Small intestine (tissue), 7 donors: Measurements from ENCODE around the gene NACA. TPM values are rescaled to one million over a fixed set of nuclear protein-coding genes. Genes with fewer than 3 reads are reported as not detected.

Experiments
- DNase-seq, 2 donors: peaks; one replicate each; pipeline versions ENCODE4 v3.0.0 to v3.0.0-alpha.2; 2013
- FAIRE-seq: peaks from 2 replicates; lab custom pipeline; 2012; peaks lifted over from hg19 to GRCh38; lab: Jason Lieb, UNC
- H3K27ac ChIP-seq, 3 donors: one replicate each; pipeline ENCODE4 v1.5.1; 2013; ENCODE audit warnings: low read length in 2 of 3, mild to moderate bottlenecking in 2 of 3, control low read depth in 1 of 3, inconsistent platforms in 1 of 3, low read depth in 1 of 3, moderate library complexity in 1 of 3
- H3K27me3 ChIP-seq, 3 donors: one replicate each; pipeline ENCODE4 v1.6.1; 2013; ENCODE audit warnings: low read length in 3 of 3, inconsistent platforms in 1 of 3; ENCODE audit not compliant: control insufficient read depth in 3 of 3, insufficient read depth in 3 of 3
- H3K36me3 ChIP-seq, 3 donors: one replicate each; pipeline ENCODE4 v1.6.1; 2013; ENCODE audit warnings: low read length in 3 of 3, inconsistent platforms in 1 of 3, low read depth in 1 of 3, mild to moderate bottlenecking in 1 of 3, moderate library complexity in 1 of 3; ENCODE audit not compliant: control insufficient read depth in 3 of 3, insufficient read depth in 2 of 3
- H3K4me1 ChIP-seq, 3 donors: one replicate each; pipeline ENCODE4 v1.6.1; 2013; ENCODE audit warnings: low read length in 2 of 3, inconsistent platforms in 1 of 3, low read depth in 1 of 3, mild to moderate bottlenecking in 1 of 3, moderate library complexity in 1 of 3; ENCODE audit not compliant: control insufficient read depth in 3 of 3, insufficient read depth in 2 of 3
- H3K4me3 ChIP-seq, 3 donors: one replicate each; pipeline ENCODE4 v1.5.1; 2013; ENCODE audit warnings: low read length in 3 of 3, control low read depth in 1 of 3, inconsistent platforms in 1 of 3, low read depth in 1 of 3, mild to moderate bottlenecking in 1 of 3, moderate library complexity in 1 of 3
- H3K9me3 ChIP-seq, 2 donors: one replicate each; pipeline ENCODE4 v1.6.1; 2013; ENCODE audit warnings: low read depth in 1 of 2, low read length in 1 of 2; ENCODE audit not compliant: control insufficient read depth in 2 of 2, insufficient read depth in 1 of 2
- WGBS, 3 donors: extraction: QIAGEN DNeasy Blood & Tissue Kit; methylation state at CpG; one replicate each; pipeline ENCODE4 v1.1.7; 2013; 5-methylcytosine and 5-hydroxymethylcytosine counted together
- polyA plus RNA-seq, 4 donors: library from polyadenylated mRNA; stranded (reverse) in 3 of 4; unstranded in 1 of 4; fragments of 200-250 nt in 3 of 4; fragments of 120-200 nt in 1 of 4; gene quantifications; one replicate each; pipeline versions ENCODE4 v1.2.1 to v1.2.3, GENCODE V29; 2013
- donor health status: healthy with polysubstance abuse.
- donor health status: control.
- donor health status: control.
- donor health status: Bipolar disorder and iron deficiency.
- donor health status: healthy.

Gene NACA
- polyA plus RNA-seq, 4 donors = 1,571 to 2,450 (median 1,843) TPM

DNA sequence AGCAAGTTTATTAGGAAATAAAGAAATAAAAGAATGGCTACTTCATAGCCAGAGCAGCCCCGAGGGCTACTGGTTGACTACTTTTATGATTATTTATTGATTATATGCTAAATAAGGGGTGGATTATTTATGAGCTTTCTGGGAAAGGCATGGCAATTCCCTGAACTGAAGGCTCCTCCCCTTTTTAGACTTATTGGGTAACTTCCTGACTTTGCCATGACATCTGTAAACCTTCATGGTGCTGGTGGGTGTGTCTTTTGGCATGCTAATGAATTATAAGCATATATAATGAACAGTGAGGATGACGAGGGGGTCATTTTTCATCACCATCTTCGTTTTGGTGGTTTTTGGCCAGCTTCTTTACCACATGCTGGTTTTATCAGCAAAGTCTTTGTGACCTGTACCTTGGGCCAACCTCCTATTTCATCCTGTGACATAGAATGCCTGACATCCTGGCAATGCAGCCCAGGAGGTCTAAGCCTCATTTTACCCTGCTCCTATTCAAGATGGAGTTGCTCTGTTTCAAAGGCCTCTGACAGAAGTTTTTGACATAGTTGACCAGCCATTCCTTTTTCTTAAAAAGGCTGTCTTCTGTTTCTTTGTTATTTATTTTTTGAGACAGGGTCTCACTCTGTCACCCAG, 26.0 kb downstream of the NACA start:
- Histone ChIP-seq H3K36me3 (no peaks in the 10 kb centered on the region), H3K27me3 (no peaks in the 10 kb centered on the region), H3K27ac (no peak overlapping the region), H3K4me1 (no peaks in the 10 kb centered on the region), H3K9me3 (no peaks in the 10 kb centered on the region), H3K4me3 (no peak overlapping the region)
- DNase-seq (no peak), FAIRE-seq (no peak)
- WGBS, 3 donors = 61 to 72% (median 63%) methylated on average over 3 of the region's 3 CpGs

DNA sequence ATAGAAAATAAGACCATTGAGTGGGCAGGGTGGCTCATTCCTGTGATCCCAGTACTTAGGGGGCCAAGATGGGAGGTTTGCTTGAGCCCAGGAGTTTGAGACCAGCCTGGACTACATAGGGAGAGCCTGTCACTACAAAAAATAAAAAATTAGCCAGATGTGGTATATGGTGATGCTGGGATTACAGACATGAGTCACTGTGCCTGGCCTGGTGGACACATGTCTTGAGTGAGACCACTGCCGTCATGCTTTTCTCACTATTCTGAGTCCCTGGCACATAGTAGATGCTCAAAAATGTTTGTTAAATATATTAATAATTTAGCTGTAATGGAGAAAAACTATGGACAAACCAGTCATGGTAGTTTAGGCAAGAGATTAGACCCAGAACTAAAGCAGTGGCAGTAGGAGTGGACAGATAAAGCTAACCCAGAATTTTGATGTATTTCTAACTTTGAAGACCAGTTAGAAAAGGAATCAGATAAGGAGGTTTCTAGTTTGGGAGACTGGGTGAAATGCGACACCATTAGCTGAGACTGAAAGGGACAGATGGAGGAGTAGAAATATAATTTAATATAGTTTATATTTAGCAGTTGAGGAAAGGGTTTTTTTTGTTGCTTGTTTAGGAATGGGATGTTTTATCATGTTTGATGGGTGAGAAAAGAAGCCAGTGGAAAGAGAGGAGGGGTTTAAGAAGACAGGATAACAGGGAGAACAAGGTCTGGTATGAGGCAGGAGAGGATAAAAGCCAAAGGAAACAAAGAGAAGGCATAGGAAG, 29.6 kb downstream of the NACA start:
- H3K27me3 ChIP-seq = no peaks in the 10 kb centered on the region
- 73 to 83% (median 82%) methylated on average over 2 of the region's 2 CpGs for WGBS, 3 donors
- FAIRE-seq (no peak), DNase-seq (no peak)
- no peaks in the 10 kb centered on the region for H3K9me3 ChIP-seq
- no peak overlapping the region for H3K4me3 ChIP-seq
- H3K4me1 ChIP-seq = no peaks in the 10 kb centered on the region
- no peaks in the 10 kb centered on the region for H3K36me3 ChIP-seq
- H3K27ac ChIP-seq = no peak overlapping the region

DNA sequence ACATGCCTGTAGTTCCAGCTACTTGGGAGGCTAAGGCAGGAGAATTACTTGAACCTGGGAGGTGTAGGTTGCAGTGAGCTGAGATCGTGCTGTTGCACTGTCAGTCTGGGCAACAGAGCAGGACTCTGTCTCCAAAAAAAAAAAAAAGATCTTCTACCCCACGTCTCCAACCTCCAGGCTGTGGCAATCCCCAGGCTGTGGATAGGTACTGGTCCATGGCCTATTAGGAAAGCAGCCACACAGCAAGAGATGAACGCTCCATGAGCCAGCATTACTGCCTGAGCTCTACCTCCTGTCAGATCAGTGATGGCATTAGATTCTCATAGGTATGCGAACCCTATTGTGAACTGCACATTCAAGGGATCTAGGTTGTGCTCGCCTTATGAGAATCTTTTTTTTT, 30.9 kb downstream of the NACA start:
- H3K36me3 ChIP-seq = no peaks in the 10 kb centered on the region
- no peak overlapping the region for H3K27ac ChIP-seq
- FAIRE-seq (no peak), DNase-seq (no peak)
- WGBS, 3 donors = 85 to 89% (median 86%) methylated on average over 5 of the region's 5 CpGs
- H3K9me3 ChIP-seq = no peaks in the 10 kb centered on the region
- no peaks in the 10 kb centered on the region for H3K27me3 ChIP-seq
- no peak overlapping the region for H3K4me3 ChIP-seq
- peaks cover 0 to 2% (median 0%) of the 10 kb centered on the region in 3 donors for H3K4me1 ChIP-seq

DNA sequence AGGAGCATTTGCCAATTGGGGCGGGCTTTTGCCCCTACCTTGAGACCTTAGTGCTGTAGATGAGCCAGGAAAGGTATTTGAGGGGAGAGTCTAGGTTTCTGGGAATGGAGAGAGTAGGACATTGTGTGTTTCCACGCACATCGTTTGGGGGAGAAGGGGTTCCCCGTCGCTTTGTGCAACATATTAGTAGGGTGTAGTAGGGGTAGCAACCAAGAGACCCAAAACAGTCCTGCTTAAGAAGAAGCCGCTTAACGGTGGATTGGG, 36.3 kb downstream of the NACA start:
- peak overlapping the region; percentile 80 to 98 (median 83) for H3K27ac ChIP-seq
- no peak for DNase-seq
- H3K4me1 ChIP-seq = peaks cover 0 to 4% (median 0%) of the 10 kb centered on the region in 3 donors
- 1 to 2% (median 2%) methylated on average over 7 of the region's 7 CpGs for WGBS, 3 donors
- peak overlapping the region; percentile 43 to 54 (median 50) for H3K4me3 ChIP-seq
- H3K36me3 ChIP-seq = peaks cover 0 to 11% (median 0%) of the 10 kb centered on the region in 3 donors
- FAIRE-seq = no peak
- no peaks in the 10 kb centered on the region for H3K27me3 ChIP-seq
- H3K9me3 ChIP-seq = no peaks in the 10 kb centered on the region

DNA sequence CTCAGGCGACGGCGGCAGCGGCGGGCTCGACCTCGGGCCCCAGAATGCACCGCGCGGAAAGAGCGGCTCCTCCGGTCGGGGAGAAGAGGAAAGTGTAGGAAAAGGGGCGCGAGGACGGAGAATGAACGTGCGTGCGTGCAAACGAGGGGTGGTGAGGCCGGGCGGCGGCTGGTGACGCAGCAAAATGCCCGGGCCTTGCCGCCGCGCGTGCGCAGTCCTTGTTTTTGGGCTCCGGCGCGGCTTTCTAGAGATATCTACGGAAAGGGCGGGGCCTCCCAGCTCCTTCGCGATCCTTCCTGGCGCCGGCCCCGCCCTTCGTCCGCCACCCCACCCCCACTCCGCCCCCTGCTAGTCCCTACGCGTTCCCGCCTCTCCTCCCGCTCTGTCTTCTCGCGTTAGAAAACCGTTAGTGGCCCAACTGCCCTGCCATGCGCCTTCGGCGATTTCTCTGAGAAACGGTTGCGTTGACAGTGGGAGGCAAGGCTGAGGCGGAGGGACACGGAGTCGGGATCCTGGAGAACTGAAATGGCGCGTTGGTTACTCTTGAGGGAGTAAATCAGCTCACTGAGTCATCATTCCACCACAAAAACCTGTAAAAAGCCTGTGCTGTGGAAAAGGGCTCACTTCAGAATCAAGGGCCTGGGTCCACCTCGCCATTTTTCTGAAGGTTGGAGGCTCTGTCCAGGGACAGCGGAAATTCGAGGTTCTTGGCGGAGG, 36.8 kb downstream of the NACA start, which contains the start of gene PTGES3:
Gene PTGES3 (minus strand): TSS at position 156 of the 717 bp plus-strand sequence. CDS start 285 bp downstream, outside the sequence.
- Histone ChIP-seq H3K27ac (peak within 1 kb of the TSS; percentile 96 to 100 (median 98)), H3K27me3 (no peaks in the 10 kb centered on the region), H3K4me3 (peak within 1 kb of the TSS; percentile 85 to 91 (median 91)), H3K36me3 (peaks cover 0 to 13% (median 0%) of the 10 kb centered on the region in 3 donors), H3K9me3 (no peaks in the 10 kb centered on the region), H3K4me1 (peaks cover 0 to 4% (median 0%) of the 10 kb centered on the region in 3 donors)
- FAIRE-seq = no peak
- 0 to 1% (median 1%) methylated on average over 53 to 64 of the region's 64 CpGs for WGBS, 3 donors
- DNase-seq = peak; percentile 99

DNA sequence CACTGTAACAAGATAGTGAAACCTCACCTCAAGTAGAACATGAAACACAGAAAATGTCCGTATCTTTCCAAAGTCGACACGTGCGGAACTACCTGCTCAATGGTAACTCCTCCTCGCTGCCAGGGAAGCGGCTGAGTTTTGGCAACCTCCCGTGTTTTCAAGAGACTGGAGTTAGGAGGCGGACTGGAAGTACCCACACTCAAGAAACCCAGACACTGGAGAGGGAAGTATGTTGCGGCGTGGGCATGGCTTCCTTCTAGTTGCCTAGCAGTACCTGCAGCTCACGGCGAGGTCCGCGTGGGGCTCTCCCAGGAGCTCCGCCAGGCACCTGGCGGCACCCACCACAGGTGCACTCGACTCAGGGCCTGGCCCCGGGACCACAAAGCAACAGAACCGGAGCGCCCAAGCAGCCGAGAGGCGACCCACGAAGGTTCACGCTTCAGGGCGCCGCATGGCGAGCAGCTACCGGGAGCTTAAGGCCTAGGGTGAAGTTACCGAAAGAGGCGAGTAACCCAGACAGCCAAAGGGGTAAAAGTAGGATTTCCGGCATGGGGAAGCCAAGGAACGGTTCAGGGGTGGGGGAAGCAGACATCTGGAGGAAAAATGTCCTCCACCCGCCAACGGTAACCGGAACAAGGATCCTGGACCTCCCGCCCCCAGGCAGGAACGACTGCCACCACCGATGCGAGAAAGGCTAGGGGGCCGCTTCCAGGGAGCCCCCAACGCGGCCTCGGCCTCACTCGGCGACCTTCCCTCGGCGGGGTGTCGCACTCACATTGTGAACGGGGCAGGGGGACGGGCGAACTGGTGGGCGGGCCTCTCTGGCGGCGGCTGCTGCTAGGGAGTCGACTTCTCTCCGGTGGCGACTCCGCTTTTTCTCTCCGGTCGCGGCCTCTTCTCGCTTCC, 37.6 kb downstream of the NACA start:
- WGBS, 3 donors = 0 to 1% (median 0%) methylated on average over 48 to 62 of the region's 62 CpGs
- DNase-seq (peak; percentile 66 to 81), FAIRE-seq (no peak)
- Histone ChIP-seq H3K36me3 (peaks cover 0 to 21% (median 0%) of the 10 kb centered on the region in 3 donors), H3K4me1 (peaks cover 0 to 4% (median 1%) of the 10 kb centered on the region in 3 donors), H3K9me3 (no peaks in the 10 kb centered on the region), H3K27me3 (no peaks in the 10 kb centered on the region), H3K27ac (peak overlapping the region; percentile 96 to 100 (median 98)), H3K4me3 (peak overlapping the region; percentile 85 to 91 (median 91))

DNA sequence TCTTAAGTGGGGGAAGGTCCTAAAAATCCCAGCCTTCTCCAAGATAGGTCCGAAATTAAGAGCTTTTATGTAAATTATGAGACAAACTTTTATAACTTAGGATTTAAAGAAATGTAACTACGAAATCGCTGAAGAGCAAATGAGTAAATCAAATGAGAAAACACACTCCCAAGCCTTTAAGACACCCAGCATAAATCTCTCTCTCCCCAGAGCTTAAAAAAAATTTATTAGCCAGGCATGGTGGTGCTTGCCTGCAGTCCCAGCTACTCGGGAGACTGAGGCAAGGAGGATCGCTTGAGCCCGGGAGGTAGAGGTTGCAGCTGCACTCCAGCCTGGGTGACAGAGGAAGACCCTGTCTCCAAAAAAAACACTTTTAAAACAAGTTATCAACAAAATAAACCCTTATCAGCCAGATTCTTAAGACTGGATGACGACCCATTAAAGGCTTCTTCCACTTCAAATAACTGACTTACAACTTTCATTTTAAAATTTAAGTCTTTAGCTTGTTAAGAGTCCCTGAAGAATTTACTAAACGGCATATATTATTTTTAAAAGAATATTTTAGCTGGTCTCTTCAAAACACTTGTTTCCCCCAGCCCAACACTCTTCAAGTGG, 40.2 kb downstream of the NACA start:
- peaks cover 0 to 45% (median 0%) of the 10 kb centered on the region in 3 donors for H3K36me3 ChIP-seq
- peak overlapping the region; percentile 28 to 91 (median 85) for H3K4me3 ChIP-seq
- H3K27ac ChIP-seq = peak overlapping the region; percentile 77 to 96 (median 84)
- peak; percentile 18 to 26 for DNase-seq
- no peak for FAIRE-seq
- peaks cover 5 to 7% (median 7%) of the 10 kb centered on the region in 3 donors for H3K4me1 ChIP-seq
- no peaks in the 10 kb centered on the region for H3K27me3 ChIP-seq
- 3 to 14% (median 3%) methylated on average over 8 of the region's 8 CpGs for WGBS, 3 donors
- no peaks in the 10 kb centered on the region for H3K9me3 ChIP-seq
